A549 (cell line): Measurements from ENCODE around the gene SCN4B. TPM values are rescaled to one million over a fixed set of nuclear protein-coding genes. Genes with fewer than 3 reads are reported as not detected.
A peak's percentile ranks its signal among the peaks of the same experiment; 100 is the strongest.

Experiments
- ATAC-seq, 2 experiments: fragments of 200-7000 bp in 1 of 2; fragments of >200 bp in 1 of 2; cut with Nextera tagmentation in 1 of 2; cut with Tn5 transposase in 1 of 2; 3 replicates each; pipeline versions ENCODE4 v1.8.0 to v1.9.1; 2018 to 2020; ENCODE audit warnings: mild to moderate bottlenecking in 1 of 2, moderate library complexity in 1 of 2
- CTCF ChIA-PET: fragments of 300-600 bp; sonication (Branson Sonifier 250); formaldehyde crosslinking; extraction: SDS; loops from one replicate; lab custom pipeline; 2021; ENCODE audit warnings: antibody characterized with exemption, inconsistent platforms; lab: Yijun Ruan, JAX
- POLR2A ChIA-PET: fragments of 350-600 bp; formaldehyde crosslinking; extraction: SDS; loops from one replicate; lab custom pipeline; 2021; ENCODE audit warnings: antibody characterized with exemption, inconsistent platforms; lab: Yijun Ruan, JAX
- DNase-seq, 2 experiments: peaks; one replicate each; pipeline versions ENCODE4 v3.0.0 to v3.0.0-alpha.2; 2011 to 2016; ENCODE audit warnings: low read depth in 1 of 2, low spot score in 1 of 2
- FAIRE-seq: peaks from 2 replicates; lab custom pipeline; 2011; peaks lifted over from hg19 to GRCh38; lab: Jason Lieb, UNC
- H3K27ac ChIP-seq, 2 experiments: fragments of >200 bp; sonication (Bioruptor Twin); formaldehyde crosslinking; 3 replicates each; pipeline ENCODE4 v1.5.1; 2016 to 2017
- H3K4me1 ChIP-seq: fragments of >200 bp; sonication (Bioruptor Twin); formaldehyde crosslinking; 3 replicates; pipeline ENCODE4 v1.6.1; 2016
- H3K4me2 ChIP-seq: fragments of >200 bp; sonication (Bioruptor Twin); formaldehyde crosslinking; 3 replicates; pipeline ENCODE4 v1.6.1; 2016
- H3K4me3 ChIP-seq: fragments of >200 bp; sonication (Bioruptor Twin); formaldehyde crosslinking; 3 replicates; pipeline ENCODE4 v1.5.1; 2016
- H3K9me3 ChIP-seq: fragments of >200 bp; sonication (Bioruptor Twin); formaldehyde crosslinking; 3 replicates; pipeline ENCODE4 v1.6.1; 2016
- BHLHE40 ChIP-seq: IDR thresholded peaks from 2 replicates; pipeline ENCODE4 v1.6.1; 2012; ENCODE audit warnings: low read depth, low read length, inconsistent platforms
- CBX8 ChIP-seq: fragments of 200-600 bp; sonication (generic); IDR thresholded peaks from 2 replicates; pipeline ENCODE4 v1.6.1; 2016
- E2F6 ChIP-seq: IDR thresholded peaks from 2 replicates; pipeline ENCODE4 v1.6.1; 2012; ENCODE audit warnings: low read depth, borderline replicate concordance
- EP300 ChIP-seq, 2 experiments: fragments of >200 bp; sonication (Bioruptor Twin); formaldehyde crosslinking; IDR thresholded peaks; 2 replicates in 1 of 2; 3 replicates in 1 of 2; pipeline ENCODE4 v1.6.1; 2016 to 2017
- FOXS1 ChIP-seq: fragments of 250-450 bp; sonication (Bioruptor Pico); IDR thresholded peaks from 2 replicates; pipeline ENCODE4 v1.5.0; 2020; ENCODE audit warnings: mild to moderate bottlenecking, moderate library complexity
- HOXA7 ChIP-seq: fragments of 250-450 bp; sonication (Bioruptor Pico); IDR thresholded peaks from 2 replicates; pipeline ENCODE4 v1.5.0; 2020; ENCODE audit warnings: mild to moderate bottlenecking, moderate library complexity
- HOXB13 ChIP-seq: fragments of 250-450 bp; sonication (Bioruptor Pico); IDR thresholded peaks from 2 replicates; pipeline ENCODE4 v1.5.0; 2020; ENCODE audit warnings: low read depth, mild to moderate bottlenecking, moderate library complexity
- KDM5A ChIP-seq: fragments of 200-600 bp; sonication (generic); IDR thresholded peaks from 2 replicates; pipeline ENCODE4 v1.6.1; 2016; ENCODE audit warnings: antibody characterized with exemption, mild to moderate bottlenecking
- MAFK ChIP-seq: fragments of 450-650 bp; IDR thresholded peaks from 2 replicates; pipeline ENCODE4 v1.6.1; 2014; ENCODE audit not compliant: partially characterized antibody
- NFE2L2 ChIP-seq: fragments of 150-350 bp; conservative IDR thresholded peaks from 2 replicates; pipeline ENCODE4 v1.6.1; 2014; ENCODE audit warnings: low read length
- NPAS2 ChIP-seq: fragments of 250-450 bp; sonication (Bioruptor Pico); IDR thresholded peaks from 2 replicates; pipeline ENCODE4 v1.8.0; 2022; ENCODE audit warnings: mild to moderate bottlenecking, moderate library complexity, borderline replicate concordance
- PBX3 ChIP-seq: IDR thresholded peaks from 2 replicates; pipeline ENCODE4 v1.6.1; 2012
- PHF8 ChIP-seq: fragments of 200-600 bp; sonication (generic); IDR thresholded peaks from 2 replicates; pipeline ENCODE4 v1.6.1; 2016; ENCODE audit warnings: low read depth, mild to moderate bottlenecking, antibody characterized with exemption, moderate library complexity, borderline replicate concordance
- POLR2AphosphoS2 ChIP-seq: conservative IDR thresholded peaks from 2 replicates; pipeline ENCODE4 v1.6.1; 2012; ENCODE audit warnings: low read length, improper control_type of control experiment, inconsistent platforms
- ZSCAN20 ChIP-seq: fragments of 250-450 bp; sonication (Bioruptor Pico); IDR thresholded peaks from 2 replicates; pipeline ENCODE4 v1.8.0; 2022; ENCODE audit warnings: mild to moderate bottlenecking, moderate library complexity
- WGBS: methylation state at CpG from one replicate; pipeline ENCODE4 v1.1.6; 2017; ENCODE audit errors: missing lambda C conversion rate; 5-methylcytosine and 5-hydroxymethylcytosine counted together
- polyA plus RNA-seq, 4 experiments: library from polyadenylated mRNA; depleted of rRNA in 3 of 4; stranded (reverse); fragments of >200 nt; fragmentation: RNase III in 1 of 4; extraction: RNeasy Plus Mini Kit Qiagen cat#74134 plus additional on column Dnase treatment in 1 of 4; gene quantifications; 2 replicates in 3 of 4; 3 replicates in 1 of 4; pipeline ENCODE4 v1.2.3, GENCODE V29; 2011 to 2017
- TF ChIP-seq, protein P1 (sequence below): fragments of 200-600 bp; sonication (generic); IDR thresholded peaks from 2 replicates; pipeline ENCODE4 v1.6.1; 2016; ENCODE audit warnings: antibody characterized with exemption, mild to moderate bottlenecking, moderate library complexity
- TF ChIP-seq, protein P2 (sequence below): fragments of >200 bp; sonication (Bioruptor Twin); formaldehyde crosslinking; IDR thresholded peaks from 3 replicates; pipeline ENCODE4 v1.6.1; 2016
- TF ChIP-seq, protein P3 (sequence below): fragments of 250-450 bp; sonication (Bioruptor Pico); IDR thresholded peaks from 2 replicates; pipeline ENCODE4 v1.5.0; 2020; ENCODE audit warnings: low read depth, mild to moderate bottlenecking, moderate library complexity

The SCN4B gene
- polyA plus RNA-seq, 2 of the 4 experiments (the other 2 are of a cell fraction), result 0.12 TPM; not detected in 1

DNA sequence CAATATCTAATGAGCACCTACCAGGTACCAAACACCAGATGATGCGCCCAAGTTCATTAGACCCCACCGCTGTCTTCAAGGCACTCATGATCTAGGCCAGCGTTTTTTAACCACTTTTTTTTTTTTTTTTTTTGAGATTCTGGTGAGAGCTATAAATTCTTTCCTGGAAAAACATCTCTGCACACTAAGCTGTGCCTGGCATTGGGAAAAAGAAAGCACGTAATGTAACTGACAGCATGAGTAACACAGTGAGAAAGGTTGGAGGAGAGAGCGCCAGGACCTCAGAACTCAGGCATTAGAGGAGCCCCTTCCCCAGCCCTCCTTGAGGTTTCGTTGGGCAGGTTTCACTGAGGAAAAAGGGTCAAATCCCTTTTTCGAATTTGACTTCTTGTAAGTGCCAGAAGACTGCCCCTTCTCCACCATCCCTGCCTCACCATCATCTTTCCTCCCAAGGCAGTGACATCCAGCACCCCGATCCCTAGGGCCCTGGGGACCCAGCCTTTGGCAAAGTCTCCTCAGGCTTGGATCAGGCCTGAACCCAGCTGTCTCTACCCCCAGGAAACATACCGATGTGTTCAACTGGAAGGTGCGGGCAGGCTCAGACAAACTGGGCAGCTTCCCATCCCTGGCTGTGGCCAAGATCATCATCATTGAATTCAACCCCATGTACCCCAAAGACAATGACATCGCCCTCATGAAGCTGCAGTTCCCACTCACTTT lies 39.8 kb downstream of the SCN4B start:
- 53% methylated on average over 11 of the region's 11 CpGs for WGBS
- no peak overlapping the region for H3K4me2 ChIP-seq
- ChIA-PET POLR2A (no interaction called here), CTCF (no interaction called here)
- H3K4me1 ChIP-seq, result no peaks in the 10 kb centered on the region
- no peak overlapping the region for H3K27ac ChIP-seq
- FAIRE-seq, result no peak
- H3K4me3 ChIP-seq, result no peak overlapping the region
- no peak for DNase-seq
- no peak for TF ChIP-seq BHLHE40
- no peak for ATAC-seq
- H3K9me3 ChIP-seq, result no peaks in the 10 kb centered on the region

DNA sequence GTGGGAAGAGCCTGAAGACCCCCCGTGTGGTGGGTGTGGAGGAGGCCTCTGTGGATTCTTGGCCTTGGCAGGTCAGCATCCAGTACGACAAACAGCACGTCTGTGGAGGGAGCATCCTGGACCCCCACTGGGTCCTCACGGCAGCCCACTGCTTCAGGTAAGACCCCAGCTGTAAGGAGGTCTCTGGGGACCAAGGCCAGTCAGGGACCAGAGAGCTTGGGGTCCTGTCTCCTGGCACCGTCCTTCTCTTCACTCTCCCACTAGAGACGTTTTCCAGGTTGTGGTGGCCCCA lies 40.9 kb downstream of the SCN4B start:
- no peak overlapping the region for H3K4me3 ChIP-seq
- H3K4me2 ChIP-seq, result no peak overlapping the region
- ChIA-PET POLR2A (no interaction called here), CTCF (no interaction called here)
- ATAC-seq (no peak), FAIRE-seq (no peak), DNase-seq (no peak)
- no peaks in the 10 kb centered on the region for H3K4me1 ChIP-seq
- H3K9me3 ChIP-seq, result no peaks in the 10 kb centered on the region
- TF ChIP-seq PHF8 (no peak), HOXB13 (CRISPR knock-in tag) (no peak), E2F6 (no peak), MAFK (no peak), POLR2AphosphoS2 (no peak), HOXA7 (no peak), NPAS2 (CRISPR knock-in tag) (no peak), ZSCAN20 (CRISPR knock-in tag) (no peak), CBX8 (no peak), EP300 (IDR thresholded peaks at IDR 0.05) (no peak), PBX3 (no peak)
- TF ChIP-seq, protein P1, sequence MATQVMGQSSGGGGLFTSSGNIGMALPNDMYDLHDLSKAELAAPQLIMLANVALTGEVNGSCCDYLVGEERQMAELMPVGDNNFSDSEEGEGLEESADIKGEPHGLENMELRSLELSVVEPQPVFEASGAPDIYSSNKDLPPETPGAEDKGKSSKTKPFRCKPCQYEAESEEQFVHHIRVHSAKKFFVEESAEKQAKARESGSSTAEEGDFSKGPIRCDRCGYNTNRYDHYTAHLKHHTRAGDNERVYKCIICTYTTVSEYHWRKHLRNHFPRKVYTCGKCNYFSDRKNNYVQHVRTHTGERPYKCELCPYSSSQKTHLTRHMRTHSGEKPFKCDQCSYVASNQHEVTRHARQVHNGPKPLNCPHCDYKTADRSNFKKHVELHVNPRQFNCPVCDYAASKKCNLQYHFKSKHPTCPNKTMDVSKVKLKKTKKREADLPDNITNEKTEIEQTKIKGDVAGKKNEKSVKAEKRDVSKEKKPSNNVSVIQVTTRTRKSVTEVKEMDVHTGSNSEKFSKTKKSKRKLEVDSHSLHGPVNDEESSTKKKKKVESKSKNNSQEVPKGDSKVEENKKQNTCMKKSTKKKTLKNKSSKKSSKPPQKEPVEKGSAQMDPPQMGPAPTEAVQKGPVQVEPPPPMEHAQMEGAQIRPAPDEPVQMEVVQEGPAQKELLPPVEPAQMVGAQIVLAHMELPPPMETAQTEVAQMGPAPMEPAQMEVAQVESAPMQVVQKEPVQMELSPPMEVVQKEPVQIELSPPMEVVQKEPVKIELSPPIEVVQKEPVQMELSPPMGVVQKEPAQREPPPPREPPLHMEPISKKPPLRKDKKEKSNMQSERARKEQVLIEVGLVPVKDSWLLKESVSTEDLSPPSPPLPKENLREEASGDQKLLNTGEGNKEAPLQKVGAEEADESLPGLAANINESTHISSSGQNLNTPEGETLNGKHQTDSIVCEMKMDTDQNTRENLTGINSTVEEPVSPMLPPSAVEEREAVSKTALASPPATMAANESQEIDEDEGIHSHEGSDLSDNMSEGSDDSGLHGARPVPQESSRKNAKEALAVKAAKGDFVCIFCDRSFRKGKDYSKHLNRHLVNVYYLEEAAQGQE, result no peak
- WGBS, result 75% methylated on average over 5 of the region's 6 CpGs
- H3K27ac ChIP-seq, result no peak overlapping the region

GRCh38 chr11:118111019-118111743 lies 41.4 kb downstream of the SCN4B start:
- ATAC-seq (no peak), FAIRE-seq (no peak), DNase-seq (peak in 1 of 2 experiments; percentile 16)
- no peaks in the 10 kb centered on the region for H3K4me1 ChIP-seq
- no peaks in the 10 kb centered on the region for H3K9me3 ChIP-seq
- H3K4me2 ChIP-seq, result no peak overlapping the region
- 36% methylated on average over 8 of the region's 8 CpGs for WGBS
- H3K27ac ChIP-seq, result no peak overlapping the region
- TF ChIP-seq FOXS1, result no peak
- TF ChIP-seq, protein P2, sequence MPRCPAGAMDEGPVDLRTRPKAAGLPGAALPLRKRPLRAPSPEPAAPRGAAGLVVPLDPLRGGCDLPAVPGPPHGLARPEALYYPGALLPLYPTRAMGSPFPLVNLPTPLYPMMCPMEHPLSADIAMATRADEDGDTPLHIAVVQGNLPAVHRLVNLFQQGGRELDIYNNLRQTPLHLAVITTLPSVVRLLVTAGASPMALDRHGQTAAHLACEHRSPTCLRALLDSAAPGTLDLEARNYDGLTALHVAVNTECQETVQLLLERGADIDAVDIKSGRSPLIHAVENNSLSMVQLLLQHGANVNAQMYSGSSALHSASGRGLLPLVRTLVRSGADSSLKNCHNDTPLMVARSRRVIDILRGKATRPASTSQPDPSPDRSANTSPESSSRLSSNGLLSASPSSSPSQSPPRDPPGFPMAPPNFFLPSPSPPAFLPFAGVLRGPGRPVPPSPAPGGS, result no peak
- no peak for TF ChIP-seq NFE2L2
- TF ChIP-seq, protein P3, sequence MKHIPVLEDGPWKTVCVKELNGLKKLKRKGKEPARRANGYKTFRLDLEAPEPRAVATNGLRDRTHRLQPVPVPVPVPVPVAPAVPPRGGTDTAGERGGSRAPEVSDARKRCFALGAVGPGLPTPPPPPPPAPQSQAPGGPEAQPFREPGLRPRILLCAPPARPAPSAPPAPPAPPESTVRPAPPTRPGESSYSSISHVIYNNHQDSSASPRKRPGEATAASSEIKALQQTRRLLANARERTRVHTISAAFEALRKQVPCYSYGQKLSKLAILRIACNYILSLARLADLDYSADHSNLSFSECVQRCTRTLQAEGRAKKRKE (CRISPR knock-in tag), result no peak
- no peak for TF ChIP-seq KDM5A
- no peak for TF ChIP-seq HOXB13 (CRISPR knock-in tag)
- no peak overlapping the region for H3K4me3 ChIP-seq
- ChIA-PET POLR2A (no interaction called here), CTCF (no interaction called here)
